GM12865 (cell line): ENCODE results near the gene SCGB3A1.

ENCODE experiments used
- DNase-seq: peaks from one replicate; pipeline ENCODE4 v3.0.0; 2010; ENCODE audit warnings: low read depth
- H3K4me3 ChIP-seq: 2 replicates; pipeline ENCODE4 v1.5.1; 2011; ENCODE audit warnings: mild to moderate bottlenecking, low read depth, low read length, control low read depth
- TF ChIP-seq, protein P1 (sequence below): IDR thresholded peaks from 2 replicates; pipeline ENCODE4 v1.5.1; 2011; ENCODE audit warnings: low read length, control low read depth, low read depth, inconsistent platforms; ENCODE audit not compliant: insufficient read depth; ENCODE audit errors: missing control alignments

SCGB3A1 gene

DNA sequence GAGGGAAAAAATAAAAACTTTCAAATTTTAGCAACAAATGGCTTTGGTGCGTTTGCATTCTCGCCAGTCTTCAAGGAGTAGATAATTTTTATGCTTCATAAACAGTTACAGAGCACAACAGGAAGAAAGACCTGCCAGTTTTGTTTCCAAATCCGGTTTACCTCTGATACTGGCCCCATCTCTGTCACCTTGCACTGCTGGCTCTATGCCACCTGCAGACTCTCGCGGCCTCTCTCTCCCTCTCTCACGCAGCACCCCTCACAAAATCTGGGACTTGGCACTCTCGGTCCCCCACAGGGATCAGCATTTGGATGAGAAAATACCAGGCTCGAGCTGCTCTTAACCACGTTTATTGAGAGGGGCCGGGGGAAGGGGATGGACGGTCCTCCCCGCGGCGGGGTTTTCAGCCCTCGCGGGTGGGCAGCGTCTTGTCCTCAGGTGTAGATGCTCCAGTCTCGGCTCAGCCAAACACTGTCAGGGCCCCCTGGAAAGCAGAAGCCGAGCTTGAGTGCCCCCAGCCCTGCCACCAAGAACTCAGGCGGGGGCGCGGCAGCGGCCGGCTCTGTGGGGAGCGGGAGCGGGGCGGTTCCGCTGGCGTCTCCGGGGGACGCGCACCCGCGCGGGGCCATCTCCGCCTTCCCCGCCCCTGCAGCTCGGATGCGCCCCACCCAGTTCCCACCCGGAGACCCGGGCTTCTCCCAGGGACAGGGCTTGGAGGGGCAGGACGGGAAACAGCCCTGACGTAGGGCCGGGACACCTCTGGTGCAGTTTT, 1.3 kb downstream of the SCGB3A1 start:
- peak overlapping the region; percentile 34 for H3K4me3 ChIP-seq
- TF ChIP-seq, protein P1, sequence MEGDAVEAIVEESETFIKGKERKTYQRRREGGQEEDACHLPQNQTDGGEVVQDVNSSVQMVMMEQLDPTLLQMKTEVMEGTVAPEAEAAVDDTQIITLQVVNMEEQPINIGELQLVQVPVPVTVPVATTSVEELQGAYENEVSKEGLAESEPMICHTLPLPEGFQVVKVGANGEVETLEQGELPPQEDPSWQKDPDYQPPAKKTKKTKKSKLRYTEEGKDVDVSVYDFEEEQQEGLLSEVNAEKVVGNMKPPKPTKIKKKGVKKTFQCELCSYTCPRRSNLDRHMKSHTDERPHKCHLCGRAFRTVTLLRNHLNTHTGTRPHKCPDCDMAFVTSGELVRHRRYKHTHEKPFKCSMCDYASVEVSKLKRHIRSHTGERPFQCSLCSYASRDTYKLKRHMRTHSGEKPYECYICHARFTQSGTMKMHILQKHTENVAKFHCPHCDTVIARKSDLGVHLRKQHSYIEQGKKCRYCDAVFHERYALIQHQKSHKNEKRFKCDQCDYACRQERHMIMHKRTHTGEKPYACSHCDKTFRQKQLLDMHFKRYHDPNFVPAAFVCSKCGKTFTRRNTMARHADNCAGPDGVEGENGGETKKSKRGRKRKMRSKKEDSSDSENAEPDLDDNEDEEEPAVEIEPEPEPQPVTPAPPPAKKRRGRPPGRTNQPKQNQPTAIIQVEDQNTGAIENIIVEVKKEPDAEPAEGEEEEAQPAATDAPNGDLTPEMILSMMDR: no peak
- peak; percentile 48 for DNase-seq

- TF ChIP-seq, protein P1: no peak
- no peak overlapping the region for H3K4me3 ChIP-seq
- no peak for DNase-seq
Observed at GRCh38 chr5:180586870-180587269, 4.4 kb downstream of the SCGB3A1 start.

DNA sequence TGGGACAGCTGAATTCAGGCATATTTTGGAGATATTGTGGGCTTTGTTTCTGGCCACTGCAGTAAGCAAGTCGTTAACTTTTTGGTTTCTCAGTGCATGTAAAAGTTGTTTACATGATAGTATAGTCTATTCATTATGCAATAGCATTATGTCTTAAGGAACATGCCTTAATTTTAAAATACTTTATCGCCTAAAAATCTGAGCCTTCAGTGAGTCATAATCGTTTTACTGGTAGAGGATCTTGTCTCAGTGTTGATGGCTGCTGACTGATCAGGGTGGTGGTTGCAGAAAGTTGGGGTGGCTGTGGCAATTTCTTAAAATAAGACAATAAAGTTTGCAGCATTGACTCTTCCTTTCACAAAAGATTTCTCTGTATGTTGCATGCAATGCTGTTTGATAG, 5.1 kb downstream of the SCGB3A1 start:
- DNase-seq: no peak
- TF ChIP-seq, protein P1: no peak
- no peak overlapping the region for H3K4me3 ChIP-seq

- H3K4me3 ChIP-seq: no peak overlapping the region
- TF ChIP-seq, protein P1: no peak
Observed at GRCh38 chr5:180583738-180584137, 7.6 kb downstream of the SCGB3A1 start.

DNA sequence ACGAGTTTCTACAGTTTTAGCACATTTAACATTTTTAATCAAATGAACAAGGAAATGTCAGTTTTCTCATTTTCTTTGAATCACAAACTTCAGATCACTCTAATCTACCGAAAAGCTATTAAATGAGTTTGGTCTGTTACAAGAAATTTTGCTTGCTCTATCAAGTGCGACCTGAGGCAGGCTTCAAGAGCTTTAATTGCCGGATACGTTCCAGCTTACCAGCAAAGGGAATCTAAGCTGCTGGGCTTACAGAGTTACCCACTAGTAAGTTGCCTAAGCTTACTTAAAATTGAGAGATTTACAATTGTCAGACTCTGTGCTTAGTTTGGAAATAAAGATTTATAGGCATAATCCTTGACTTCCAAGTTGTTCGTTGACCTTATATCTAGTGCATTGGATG, 10.6 kb downstream of the SCGB3A1 start:
- TF ChIP-seq, protein P1: no peak
- no peak overlapping the region for H3K4me3 ChIP-seq
- DNase-seq: no peak

More at GRCh38 chr5:180583738-180584137, 7.6 kb downstream of the SCGB3A1 start:
- no peak for DNase-seq

- TF ChIP-seq, protein P1: no peak
- H3K4me3 ChIP-seq: no peak overlapping the region
- DNase-seq: no peak
Observed at GRCh38 chr5:180575571-180575970, 15.7 kb downstream of the SCGB3A1 start.

DNA sequence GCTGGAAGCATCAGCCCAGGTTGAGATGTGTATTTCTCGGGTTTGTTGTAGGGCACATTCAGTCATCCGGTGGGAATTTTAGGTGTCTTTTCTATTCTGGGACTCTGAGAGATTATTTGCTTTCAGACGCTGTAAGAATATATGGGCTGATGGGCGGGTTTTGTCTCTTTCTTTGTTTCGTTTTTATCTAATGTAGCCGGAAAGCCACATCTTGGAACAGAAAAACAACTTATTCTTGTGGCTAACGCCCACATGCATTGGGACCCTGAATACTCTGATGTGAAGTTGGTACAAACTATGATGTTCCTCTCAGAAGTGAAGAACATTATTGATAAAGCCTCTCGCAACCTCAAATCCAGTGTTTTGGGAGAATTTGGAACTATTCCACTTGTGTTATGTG, 22.4 kb downstream of the SCGB3A1 start:
- TF ChIP-seq, protein P1: no peak
- no peak for DNase-seq
- H3K4me3 ChIP-seq: no peak overlapping the region
